Measurements from ENCODE around the gene PRMT2.
A peak's percentile ranks its signal among the peaks of the same experiment; 100 is the strongest.

The PRMT2 gene

DNA sequence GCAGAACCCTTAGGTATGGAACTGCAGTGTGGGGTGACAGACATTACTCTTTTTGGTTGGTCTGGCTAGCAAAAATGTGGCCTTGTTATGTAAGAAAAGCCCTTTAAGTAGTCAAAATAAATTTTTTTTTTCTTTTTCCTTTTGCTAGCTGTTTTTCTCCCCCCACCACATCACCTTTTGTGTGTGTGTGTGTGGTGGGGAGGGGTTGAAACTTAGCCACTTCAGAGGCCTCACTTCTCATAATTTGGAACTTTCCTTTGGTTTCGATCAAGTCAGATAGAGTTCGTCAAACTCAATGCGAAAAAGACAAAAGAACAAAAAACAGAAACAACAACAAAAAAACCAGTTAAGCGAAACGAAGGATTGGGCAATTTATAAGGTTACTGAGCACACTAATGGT, 1.9 kb upstream of the PRMT2 start:
- Histone ChIP-seq H3K4me3 (ENCODE audit: low read depth, low read length) (no peak overlapping the region), H3K27ac (no peak overlapping the region), H3K27me3 (replicated peaks) (no peaks in the 10 kb centered on the region), H3K36me3 (replicated peaks) (peaks cover 4% of the 10 kb centered on the region)
- TF ChIP-seq, protein P1, sequence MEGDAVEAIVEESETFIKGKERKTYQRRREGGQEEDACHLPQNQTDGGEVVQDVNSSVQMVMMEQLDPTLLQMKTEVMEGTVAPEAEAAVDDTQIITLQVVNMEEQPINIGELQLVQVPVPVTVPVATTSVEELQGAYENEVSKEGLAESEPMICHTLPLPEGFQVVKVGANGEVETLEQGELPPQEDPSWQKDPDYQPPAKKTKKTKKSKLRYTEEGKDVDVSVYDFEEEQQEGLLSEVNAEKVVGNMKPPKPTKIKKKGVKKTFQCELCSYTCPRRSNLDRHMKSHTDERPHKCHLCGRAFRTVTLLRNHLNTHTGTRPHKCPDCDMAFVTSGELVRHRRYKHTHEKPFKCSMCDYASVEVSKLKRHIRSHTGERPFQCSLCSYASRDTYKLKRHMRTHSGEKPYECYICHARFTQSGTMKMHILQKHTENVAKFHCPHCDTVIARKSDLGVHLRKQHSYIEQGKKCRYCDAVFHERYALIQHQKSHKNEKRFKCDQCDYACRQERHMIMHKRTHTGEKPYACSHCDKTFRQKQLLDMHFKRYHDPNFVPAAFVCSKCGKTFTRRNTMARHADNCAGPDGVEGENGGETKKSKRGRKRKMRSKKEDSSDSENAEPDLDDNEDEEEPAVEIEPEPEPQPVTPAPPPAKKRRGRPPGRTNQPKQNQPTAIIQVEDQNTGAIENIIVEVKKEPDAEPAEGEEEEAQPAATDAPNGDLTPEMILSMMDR (IDR thresholded peaks at IDR 0.05; ENCODE audit: low read depth, low read length, missing control alignments) = no peak
- no peak for DNase-seq
- in situ Hi-C loops (cut with HindIII; ENCODE audit: low pct_ligation_motif_present, low sequenced_read_pairs) = no loop called here

DNA sequence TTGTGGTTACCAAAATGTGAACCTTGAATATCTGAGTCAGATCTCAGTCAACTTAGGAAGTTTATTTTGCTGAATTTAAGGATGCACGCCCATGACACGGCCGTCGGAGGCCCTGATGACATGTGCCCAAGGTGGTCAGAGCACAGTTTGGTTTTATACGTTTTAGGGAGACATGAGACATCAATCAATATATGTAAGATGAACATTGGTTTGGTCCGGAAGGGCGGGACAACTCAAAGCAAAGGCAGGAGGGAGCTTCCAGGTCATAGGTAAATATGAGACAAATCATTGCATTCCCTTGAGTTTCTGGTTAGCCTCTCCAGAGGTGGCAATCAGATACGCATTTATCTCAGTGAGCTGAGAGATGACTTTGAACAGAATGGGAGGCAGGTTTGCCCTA, 1.0 kb upstream of the PRMT2 start:
- peaks cover 4% of the 10 kb centered on the region for H3K36me3 ChIP-seq (replicated peaks)
- peak overlapping the region; percentile 85 for H3K27ac ChIP-seq
- in situ Hi-C loops (cut with HindIII; ENCODE audit: low pct_ligation_motif_present, low sequenced_read_pairs) = no loop called here
- no peak overlapping the region for H3K4me3 ChIP-seq (ENCODE audit: low read depth, low read length)
- H3K27me3 ChIP-seq (replicated peaks) = no peaks in the 10 kb centered on the region
- DNase-seq = no peak
- TF ChIP-seq, protein P1 (IDR thresholded peaks at IDR 0.05; ENCODE audit: low read depth, low read length, missing control alignments) = no peak

DNA sequence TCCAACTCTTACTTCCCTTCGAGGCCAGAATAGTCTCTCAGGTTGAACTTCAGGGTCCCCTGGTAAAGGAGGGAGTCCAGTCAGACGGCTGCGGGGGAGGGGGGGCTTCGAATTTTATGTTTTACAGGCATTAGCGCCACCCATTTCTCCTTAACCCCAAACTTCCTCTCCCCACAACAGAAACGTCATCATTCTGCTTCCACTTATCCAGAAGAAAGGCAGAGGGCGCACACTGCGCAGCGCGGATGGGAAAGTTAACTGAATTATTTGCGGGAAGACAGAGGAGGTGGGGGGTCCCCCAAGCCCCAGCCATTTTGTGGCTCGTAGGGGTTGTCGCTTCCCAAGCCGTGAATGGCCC, 529 bp upstream of the PRMT2 start:
- Histone ChIP-seq H3K4me3 (ENCODE audit: low read depth, low read length) (peak overlapping the region; percentile 100), H3K27me3 (replicated peaks) (no peaks in the 10 kb centered on the region), H3K27ac (peak overlapping the region; percentile 85), H3K36me3 (replicated peaks) (peaks cover 4% of the 10 kb centered on the region)
- peak; percentile 81 for DNase-seq
- TF ChIP-seq, protein P1 (IDR thresholded peaks at IDR 0.05; ENCODE audit: low read depth, low read length, missing control alignments) = peak; percentile 43
- in situ Hi-C loops (cut with HindIII; ENCODE audit: low pct_ligation_motif_present, low sequenced_read_pairs) = no loop called here

DNA sequence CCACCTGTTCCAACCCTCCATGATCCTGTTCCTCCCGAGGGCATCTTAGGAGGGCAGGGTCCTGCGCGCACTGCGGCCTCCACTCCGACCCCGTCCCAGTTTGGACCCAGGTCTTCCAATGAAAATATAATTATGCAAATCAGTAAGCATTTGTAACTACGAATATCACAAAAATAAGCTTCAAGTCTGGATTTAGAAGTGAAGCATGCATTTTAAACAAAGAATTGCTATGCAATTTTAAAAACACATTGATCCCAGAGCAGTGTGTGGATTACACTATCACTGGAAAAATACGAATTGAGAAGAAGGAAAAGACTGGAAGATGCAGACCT, 673 bp downstream of the PRMT2 start:
- DNase-seq = no peak
- H3K36me3 ChIP-seq (replicated peaks) = peaks cover 5% of the 10 kb centered on the region
- peak overlapping the region; percentile 100 for H3K4me3 ChIP-seq (ENCODE audit: low read depth, low read length)
- no peaks in the 10 kb centered on the region for H3K27me3 ChIP-seq (replicated peaks)
- TF ChIP-seq, protein P1 (IDR thresholded peaks at IDR 0.05; ENCODE audit: low read depth, low read length, missing control alignments) = no peak
- in situ Hi-C loops (cut with HindIII; ENCODE audit: low pct_ligation_motif_present, low sequenced_read_pairs) = no loop called here
- no peak overlapping the region for H3K27ac ChIP-seq

DNA sequence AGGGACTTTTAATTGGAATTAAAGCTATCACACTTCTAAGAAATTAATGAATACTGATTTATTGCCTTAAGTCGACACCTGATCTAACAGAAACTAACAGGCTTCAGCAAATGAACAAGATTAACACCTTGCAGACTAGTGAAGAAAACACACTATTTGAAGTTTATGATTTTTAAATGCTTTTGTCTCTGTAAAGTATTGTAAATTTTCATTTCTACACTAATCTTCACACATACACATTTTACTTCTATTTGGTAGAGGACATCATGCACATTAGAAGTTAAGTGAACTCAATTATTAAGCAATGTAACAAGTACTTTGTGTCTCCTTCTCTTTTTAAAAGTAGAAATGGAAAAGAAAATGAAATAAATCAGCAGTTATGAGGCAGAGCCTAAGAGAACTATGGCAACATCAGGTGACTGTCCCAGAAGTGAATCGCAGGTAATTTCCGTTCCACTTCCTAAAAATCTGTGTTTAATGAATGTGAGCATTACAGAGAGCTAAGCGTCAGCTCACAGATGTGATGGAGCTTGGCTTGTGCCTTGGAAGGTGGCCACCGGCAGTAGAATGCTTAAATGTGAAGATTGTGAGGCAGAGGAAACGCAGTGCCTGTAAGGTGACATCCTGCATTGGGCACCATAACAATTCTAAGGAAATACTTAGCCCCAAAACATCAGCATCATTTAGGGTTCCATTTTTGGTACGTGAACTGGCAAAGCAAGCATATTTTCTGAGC, 1.2 kb downstream of the PRMT2 start:
- peak overlapping the region; percentile 100 for H3K4me3 ChIP-seq (ENCODE audit: low read depth, low read length)
- no peak for DNase-seq
- TF ChIP-seq, protein P1 (IDR thresholded peaks at IDR 0.05; ENCODE audit: low read depth, low read length, missing control alignments) = no peak
- H3K36me3 ChIP-seq (replicated peaks) = peaks cover 11% of the 10 kb centered on the region
- H3K27me3 ChIP-seq (replicated peaks) = no peaks in the 10 kb centered on the region
- no peak overlapping the region for H3K27ac ChIP-seq
- in situ Hi-C loops (cut with HindIII; ENCODE audit: low pct_ligation_motif_present, low sequenced_read_pairs) = no loop called here
